Gastroesophageal sphincter (tissue), 4 donors: ENCODE measurements around the gene PDGFB. TPM values are rescaled to one million over a fixed set of nuclear protein-coding genes. Genes with fewer than 3 reads are reported as not detected.
A peak's percentile ranks its signal among the peaks of the same experiment; 100 is the strongest.

Source experiments
- ATAC-seq: fragments of 150-250 bp; one replicate; pipeline ENCODE4 v1.9.1; 2016; ENCODE audit warnings: mild to moderate bottlenecking, moderate library complexity
- H3K27ac ChIP-seq, 4 donors: fragments of 200-600 bp; sonication (generic) in 3 of 4; 1 replicate in 3 of 4; 2 replicates in 1 of 4; pipeline ENCODE4 v1.5.1; 2016 to 2019
- H3K27me3 ChIP-seq: fragments of 200-600 bp; sonication (generic); one replicate; pipeline ENCODE4 v1.5.1; 2019
- H3K36me3 ChIP-seq, 2 donors: fragments of 200-600 bp; sonication (generic); one replicate each; pipeline ENCODE4 v1.5.1; 2019; ENCODE audit warnings: control low read depth in 1 of 2
- H3K4me1 ChIP-seq, 3 donors: fragments of 200-600 bp; sonication (generic); 1 replicate in 2 of 3; 2 replicates in 1 of 3; pipeline ENCODE4 v1.5.1; 2016 to 2019; ENCODE audit warnings: control low read depth in 2 of 3
- H3K4me3 ChIP-seq, 2 donors: fragments of 200-600 bp; sonication (generic); one replicate each; pipeline ENCODE4 v1.5.1; 2019; ENCODE audit warnings: mild to moderate bottlenecking in 1 of 2, moderate library complexity in 1 of 2
- H3K9me3 ChIP-seq, 3 donors: fragments of 200-600 bp; sonication (generic); one replicate each; pipeline ENCODE4 v1.5.1; 2017 to 2019; ENCODE audit warnings: control low read depth in 2 of 3
- CTCF ChIP-seq, 4 experiments: fragments of 200-600 bp in 2 of 4; fragments of 450-650 bp in 2 of 4; sonication (generic) in 1 of 4; IDR thresholded peaks; one replicate each; pipeline ENCODE4 v1.5.1; 2017 to 2019; ENCODE audit warnings: antibody characterized with exemption in 4 of 4, mild to moderate bottlenecking in 2 of 4, moderate library complexity in 2 of 4
- EP300 ChIP-seq: sonication (generic); formaldehyde crosslinking; IDR thresholded peaks from one replicate; pipeline ENCODE4 v1.6.1; 2017; ENCODE audit warnings: antibody characterized with exemption, mild to moderate bottlenecking
- POLR2A ChIP-seq, 2 donors: fragments of 450-650 bp; IDR thresholded peaks; one replicate each; pipeline ENCODE4 v1.6.1; 2017; ENCODE audit warnings: antibody characterized with exemption in 2 of 2, mild to moderate bottlenecking in 2 of 2, moderate library complexity in 1 of 2
- POLR2AphosphoS5 ChIP-seq: sonication (generic); formaldehyde crosslinking; IDR thresholded peaks from one replicate; pipeline ENCODE4 v1.6.1; 2017; ENCODE audit warnings: antibody characterized with exemption
- WGBS, 2 donors: methylation state at CpG; one replicate each; pipeline ENCODE4 v1.1.5; 2018; ENCODE audit warnings: low coverage in 1 of 2; 5-methylcytosine and 5-hydroxymethylcytosine counted together
- total RNA-seq, 4 donors: library from RNA; depleted of rRNA; stranded (reverse); fragments of >200 nt; gene quantifications; one replicate each; pipeline ENCODE4 v1.1.0, GENCODE V29; 2016

Gene PDGFB
- total RNA-seq, 4 donors from 2014 or later = 7.1 to 27.9 (median 15.1) TPM

- Histone ChIP-seq H3K4me3 (no peak overlapping the region), H3K27me3 (peaks cover 79% of the 10 kb centered on the region), H3K27ac (no peak overlapping the region), H3K9me3 (no peaks in the 10 kb centered on the region), H3K36me3 (no peaks in the 10 kb centered on the region), H3K4me1 (peaks cover 0 to 41% (median 18%) of the 10 kb centered on the region in 3 donors)
- no peak for ATAC-seq
- TF ChIP-seq EP300 (no peak), POLR2A (IDR thresholded peaks at IDR 0.05) (no peak)
- WGBS, 2 donors = 73% methylated on average over 3 of the region's 3 CpGs
Observed at GRCh38 chr22:39246217-39246616, 1.4 kb upstream of the PDGFB start.

- TF ChIP-seq POLR2A (IDR thresholded peaks at IDR 0.05) = no peak
- no peak for TF ChIP-seq POLR2AphosphoS5
- TF ChIP-seq CTCF (IDR thresholded peaks at IDR 0.05) = no peak
- TF ChIP-seq EP300 = no peak
- peak overlapping the region in 3 of 4 donors; percentile 10 to 84 (median 74) for H3K27ac ChIP-seq
- H3K4me3 ChIP-seq = peak overlapping the region in 1 of 2 donors; percentile 60
- 57 to 61% methylated on average over 6 to 15 of the region's 22 CpGs for WGBS, 2 donors
- H3K27me3 ChIP-seq = peaks cover 79% of the 10 kb centered on the region
- no peaks in the 10 kb centered on the region for H3K36me3 ChIP-seq
- no peak for ATAC-seq
- peaks cover 0 to 43% (median 18%) of the 10 kb centered on the region in 3 donors for H3K4me1 ChIP-seq
- no peaks in the 10 kb centered on the region for H3K9me3 ChIP-seq
Observed at GRCh38 chr22:39245130-39246039, 603 bp upstream of the PDGFB start.

- Histone ChIP-seq H3K9me3 (no peaks in the 10 kb centered on the region), H3K36me3 (no peaks in the 10 kb centered on the region), H3K4me3 (peak overlapping the region; percentile 39 to 60), H3K27ac (peak overlapping the region in 3 of 4 donors; percentile 73 to 84 (median 74)), H3K4me1 (peaks cover 0 to 55% (median 18%) of the 10 kb centered on the region in 3 donors), H3K27me3 (peaks cover 76% of the 10 kb centered on the region)
- ATAC-seq = no peak
- 2% methylated on average over 12 of the region's 30 CpGs; no CpG with 5 or more reads in 1 of the 2 donors for WGBS, 2 donors
- TF ChIP-seq POLR2AphosphoS5 = no peak
- no peak for TF ChIP-seq EP300
- TF ChIP-seq CTCF (IDR thresholded peaks at IDR 0.05) = no peak
- TF ChIP-seq POLR2A (IDR thresholded peaks at IDR 0.05) = no peak
Observed at GRCh38 chr22:39244136-39244495, 666 bp downstream of the PDGFB start.

- Histone ChIP-seq H3K4me1 (peaks cover 0 to 61% (median 18%) of the 10 kb centered on the region in 3 donors), H3K9me3 (no peaks in the 10 kb centered on the region), H3K27me3 (peaks cover 70% of the 10 kb centered on the region), H3K27ac (peak overlapping the region in 3 of 4 donors; percentile 73 to 84 (median 74)), H3K36me3 (no peaks in the 10 kb centered on the region), H3K4me3 (peak overlapping the region; percentile 39 to 60)
- TF ChIP-seq POLR2AphosphoS5 = no peak
- TF ChIP-seq POLR2A (IDR thresholded peaks at IDR 0.05) = no peak
- no peak for TF ChIP-seq CTCF (IDR thresholded peaks at IDR 0.05)
- no peak for TF ChIP-seq EP300
- WGBS, 2 donors = 1% methylated on average over 26 of the region's 65 CpGs; no CpG with 5 or more reads in 1 of the 2 donors
- no peak for ATAC-seq
Observed at GRCh38 chr22:39243439-39244135, 1.2 kb downstream of the PDGFB start.

GRCh38 chr22:39242595-39243438, 2.0 kb downstream of the PDGFB start:
- H3K4me3 ChIP-seq = peak overlapping the region; percentile 39 to 60
- no peaks in the 10 kb centered on the region for H3K36me3 ChIP-seq
- H3K9me3 ChIP-seq = no peaks in the 10 kb centered on the region
- ATAC-seq = no peak
- WGBS, 2 donors = 0% methylated on average over 3 to 10 of the region's 78 CpGs
- TF ChIP-seq CTCF (IDR thresholded peaks at IDR 0.05) (no peak), EP300 (no peak), POLR2A (IDR thresholded peaks at IDR 0.05) (no peak), POLR2AphosphoS5 (no peak)
- peak overlapping the region; percentile 25 to 84 (median 74) for H3K27ac ChIP-seq
- H3K4me1 ChIP-seq = peaks cover 0 to 68% (median 18%) of the 10 kb centered on the region in 3 donors
- peaks cover 63% of the 10 kb centered on the region for H3K27me3 ChIP-seq
